NT2/D1 (cell line): ENCODE data around the gene VWA2.

Source experiments
- SUZ12 ChIP-seq: IDR thresholded peaks from 2 replicates; pipeline ENCODE4 v1.6.1; 2011; ENCODE audit not compliant: insufficient read length, insufficient read depth; ENCODE audit errors: extremely low read depth
- YY1 ChIP-seq: IDR thresholded peaks from 2 replicates; pipeline ENCODE4 v1.6.1; 2011; ENCODE audit not compliant: insufficient read length, insufficient read depth
- ZNF274 ChIP-seq: IDR thresholded peaks from 2 replicates; pipeline ENCODE4 v1.6.1; 2011; ENCODE audit warnings: mild to moderate bottlenecking, low read depth, low read length

- no peak for TF ChIP-seq YY1
- TF ChIP-seq SUZ12 = no peak
- TF ChIP-seq ZNF274 = no peak
Observed at GRCh38 chr10:114285961-114286441, 46.9 kb downstream of the VWA2 start.
